Measurements from ENCODE around the gene RBM25. TPM values are rescaled to one million over a fixed set of nuclear protein-coding genes. Genes with fewer than 3 reads are reported as not detected.

The RBM25 gene
- total and polyA plus RNA-seq, 8 donors: 52.7 to 269 (median 190) TPM

DNA sequence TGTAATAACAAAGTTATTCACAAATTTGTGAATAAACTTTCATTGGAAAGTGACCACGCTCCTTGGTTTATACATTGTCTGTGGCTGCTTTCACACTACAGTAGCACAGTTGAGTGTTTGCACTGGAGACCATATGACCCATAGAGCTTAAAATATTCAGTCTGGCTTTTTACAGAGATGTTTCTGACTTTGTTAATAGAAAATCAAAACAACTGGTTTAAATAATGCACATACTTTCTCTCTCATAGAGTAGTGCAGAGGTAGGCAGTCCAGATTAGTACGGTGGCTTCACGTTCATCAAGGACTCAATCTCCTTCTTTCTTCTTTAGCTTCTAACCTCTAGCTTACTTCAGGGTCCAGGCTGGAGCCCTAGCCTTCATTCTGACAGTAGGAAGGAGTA lies 114.2 kb downstream of the RBM25 start:
- DNase-seq (no peak), ATAC-seq (no peak)
- intact Hi-C loops (cut with DNase I): loop anchor here in 1 of 2 donors (10.0 kb wide), 1 partner anchor 302 kb away; no protein-coding TSS in a partner anchor
- no peaks in the 10 kb centered on the region for H3K9me3 ChIP-seq
- no peaks in the 10 kb centered on the region for H3K27me3 ChIP-seq
- H3K27ac ChIP-seq: no peak overlapping the region
- peaks cover 0 to 16% of the 10 kb centered on the region in 2 donors for H3K4me1 ChIP-seq
- no peak overlapping the region for H3K4me3 ChIP-seq
- TF ChIP-seq, protein P1, sequence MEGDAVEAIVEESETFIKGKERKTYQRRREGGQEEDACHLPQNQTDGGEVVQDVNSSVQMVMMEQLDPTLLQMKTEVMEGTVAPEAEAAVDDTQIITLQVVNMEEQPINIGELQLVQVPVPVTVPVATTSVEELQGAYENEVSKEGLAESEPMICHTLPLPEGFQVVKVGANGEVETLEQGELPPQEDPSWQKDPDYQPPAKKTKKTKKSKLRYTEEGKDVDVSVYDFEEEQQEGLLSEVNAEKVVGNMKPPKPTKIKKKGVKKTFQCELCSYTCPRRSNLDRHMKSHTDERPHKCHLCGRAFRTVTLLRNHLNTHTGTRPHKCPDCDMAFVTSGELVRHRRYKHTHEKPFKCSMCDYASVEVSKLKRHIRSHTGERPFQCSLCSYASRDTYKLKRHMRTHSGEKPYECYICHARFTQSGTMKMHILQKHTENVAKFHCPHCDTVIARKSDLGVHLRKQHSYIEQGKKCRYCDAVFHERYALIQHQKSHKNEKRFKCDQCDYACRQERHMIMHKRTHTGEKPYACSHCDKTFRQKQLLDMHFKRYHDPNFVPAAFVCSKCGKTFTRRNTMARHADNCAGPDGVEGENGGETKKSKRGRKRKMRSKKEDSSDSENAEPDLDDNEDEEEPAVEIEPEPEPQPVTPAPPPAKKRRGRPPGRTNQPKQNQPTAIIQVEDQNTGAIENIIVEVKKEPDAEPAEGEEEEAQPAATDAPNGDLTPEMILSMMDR (IDR thresholded peaks at IDR 0.05): no peak
- H3K36me3 ChIP-seq: peaks cover 0 to 90% of the 10 kb centered on the region in 2 donors

DNA sequence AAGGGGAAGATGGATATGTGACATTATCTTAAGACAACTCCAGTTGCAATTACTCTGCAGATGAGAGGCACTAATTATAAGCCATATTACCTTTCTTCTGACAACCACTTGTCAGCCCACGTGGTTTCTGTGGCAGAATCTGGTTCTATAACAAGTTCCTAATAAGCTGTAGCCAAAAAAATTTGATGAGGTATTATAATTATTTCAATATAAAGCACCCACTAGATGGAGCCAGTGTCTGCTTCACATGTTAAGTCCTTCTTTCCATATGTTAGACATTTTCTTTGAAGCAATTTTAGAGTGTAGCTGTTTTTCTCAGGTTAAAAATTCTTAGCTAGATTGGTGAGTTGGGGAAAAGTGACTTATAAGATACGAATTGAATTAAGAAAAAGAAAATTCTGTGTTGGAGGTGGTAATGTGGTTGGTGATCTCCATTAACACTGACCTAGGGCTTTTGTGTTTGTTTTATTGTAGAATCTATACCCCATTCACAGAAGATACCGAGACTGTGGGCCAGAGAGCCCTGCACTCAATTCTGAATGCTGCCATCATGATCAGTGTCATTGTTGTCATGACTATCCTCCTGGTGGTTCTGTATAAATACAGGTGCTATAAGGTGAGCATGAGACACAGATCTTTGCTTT lies 114.9 kb downstream of the RBM25 start:
- TF ChIP-seq, protein P1 (IDR thresholded peaks at IDR 0.05): peak in 1 of 2 donors; percentile 46
- DNase-seq (peak in 2 of 4 donors; percentile 34 to 66), ATAC-seq (peak; percentile 69)
- Histone ChIP-seq H3K36me3 (peaks cover 0 to 90% of the 10 kb centered on the region in 2 donors), H3K9me3 (no peaks in the 10 kb centered on the region), H3K4me1 (peaks cover 0 to 16% of the 10 kb centered on the region in 2 donors), H3K27ac (no peak overlapping the region), H3K27me3 (no peaks in the 10 kb centered on the region), H3K4me3 (no peak overlapping the region)
- intact Hi-C loops (cut with DNase I): loop anchor here in 1 of 2 donors (10.0 kb wide), 1 partner anchor 302 kb away; no protein-coding TSS in a partner anchor

Other genes with a start within 250 kb of the RBM25 start
- 1 to 10 TPM; 1.4 to 1.7 TPM for gene DPF3, start 164.4 kb upstream of the RBM25 start, total RNA-seq
- 1 to 10 TPM; 1.6 to 3.6 (median 2.4) TPM for gene DPF3, start 164.4 kb upstream of the RBM25 start, polyA plus RNA-seq (ENCODE audit: insufficient read length in 6 of 6)
- gene DCAF4, start 132.1 kb upstream of the RBM25 start, total RNA-seq: 10 to 100 TPM; 11.8 to 12.3 TPM
- gene DCAF4, start 132.1 kb upstream of the RBM25 start, polyA plus RNA-seq (ENCODE audit: insufficient read length in 6 of 6): 10 to 100 TPM; 14.7 to 27.7 (median 18.5) TPM
- 10 to 100 TPM; 14.6 to 20.9 TPM for gene ZFYVE1, start 31.4 kb upstream of the RBM25 start, total RNA-seq
- gene ZFYVE1, start 31.4 kb upstream of the RBM25 start, polyA plus RNA-seq (ENCODE audit: insufficient read length in 6 of 6): 10 to 100 TPM; 16.7 to 22.3 (median 19.8) TPM
- 10 to 100 TPM; 67.5 to 67.8 TPM for gene PSEN1, start 78.0 kb downstream of the RBM25 start, total RNA-seq
- gene PSEN1, start 78.0 kb downstream of the RBM25 start, polyA plus RNA-seq (ENCODE audit: insufficient read length in 6 of 6): 10 to 100 TPM; 50.1 to 56.6 (median 53.5) TPM
- 10 to 100 TPM in 1 of 2 donors, 1 to 10 TPM in 1; 8.6 to 21.0 TPM for gene PAPLN, start 179.0 kb downstream of the RBM25 start, total RNA-seq
- 10 to 100 TPM in 4 of 6 donors, 1 to 10 TPM in 2; 7.9 to 13.6 (median 10.6) TPM for gene PAPLN, start 179.0 kb downstream of the RBM25 start, polyA plus RNA-seq (ENCODE audit: insufficient read length in 6 of 6)

Data from left lung (tissue), 10 donors.